HG02852 (cell line): ENCODE measurements around the gene SMIM24.

Experiments used
- ATAC-seq: cut with Tn5 transposase; IDR thresholded peaks from one replicate; pipeline ENCODE4 v1.9.1; 2021; ENCODE audit warnings: mild to moderate bottlenecking, moderate library complexity; ENCODE audit not compliant: unreplicated experiment

SMIM24 gene

DNA sequence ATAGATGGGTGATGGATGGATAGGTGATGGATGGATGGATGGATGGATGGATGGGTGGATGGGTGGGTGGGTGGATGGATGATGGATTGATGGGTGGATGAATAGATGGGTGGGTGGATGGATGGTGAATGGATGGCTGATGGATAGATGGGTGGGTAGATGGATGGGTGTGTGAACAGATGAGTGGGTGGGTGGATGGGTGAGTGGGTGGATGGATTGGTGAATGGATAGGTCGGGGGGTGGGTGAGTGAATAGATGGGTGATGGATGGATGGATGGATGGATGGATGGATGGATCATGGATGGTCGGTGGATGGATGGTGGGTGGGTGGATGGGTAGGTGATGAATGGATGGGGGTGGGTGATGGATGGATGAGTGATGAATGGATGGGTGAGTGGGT is 3.5 kb downstream of the SMIM24 start:
- ATAC-seq: no peak

DNA sequence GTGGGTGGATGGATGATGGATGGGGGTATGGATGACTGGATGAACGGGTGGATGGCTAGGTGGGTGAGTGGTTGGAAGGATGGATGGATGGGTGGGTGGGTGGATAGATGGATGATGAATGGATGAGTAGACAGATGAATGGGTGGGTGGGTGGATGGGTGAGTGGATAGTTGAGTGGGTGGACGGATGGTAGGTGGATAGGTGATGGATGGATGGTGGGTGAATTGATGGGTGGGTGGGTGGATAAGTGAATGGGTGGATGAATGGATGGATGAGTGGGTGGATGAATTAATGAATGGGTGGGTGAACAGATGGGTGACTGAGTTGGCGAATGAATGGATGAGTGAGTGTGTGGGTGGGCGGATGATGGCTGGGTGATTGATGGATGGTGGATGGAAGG is 4.9 kb downstream of the SMIM24 start:
- no peak for ATAC-seq

DNA sequence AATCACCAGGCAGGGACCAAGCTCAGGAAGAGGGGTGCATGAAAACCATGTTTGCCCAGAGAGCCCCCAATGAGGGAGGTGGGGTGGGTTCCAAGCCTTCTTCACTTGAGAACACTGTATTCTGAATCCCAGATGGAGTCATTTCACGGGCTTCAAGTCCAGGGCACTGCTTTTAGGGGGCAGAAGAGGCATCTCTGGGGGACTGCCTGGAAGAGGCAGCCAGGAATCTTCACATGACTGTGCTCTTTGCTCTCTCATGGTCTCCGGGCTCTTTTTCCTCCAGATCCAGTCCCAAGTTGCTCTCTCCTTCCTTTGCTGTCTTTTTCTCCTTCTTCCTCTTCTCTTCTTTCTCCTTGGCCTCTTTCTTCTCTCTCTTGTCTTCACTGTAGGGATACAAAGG is 5.7 kb downstream of the SMIM24 start:
- ATAC-seq: no peak

DNA sequence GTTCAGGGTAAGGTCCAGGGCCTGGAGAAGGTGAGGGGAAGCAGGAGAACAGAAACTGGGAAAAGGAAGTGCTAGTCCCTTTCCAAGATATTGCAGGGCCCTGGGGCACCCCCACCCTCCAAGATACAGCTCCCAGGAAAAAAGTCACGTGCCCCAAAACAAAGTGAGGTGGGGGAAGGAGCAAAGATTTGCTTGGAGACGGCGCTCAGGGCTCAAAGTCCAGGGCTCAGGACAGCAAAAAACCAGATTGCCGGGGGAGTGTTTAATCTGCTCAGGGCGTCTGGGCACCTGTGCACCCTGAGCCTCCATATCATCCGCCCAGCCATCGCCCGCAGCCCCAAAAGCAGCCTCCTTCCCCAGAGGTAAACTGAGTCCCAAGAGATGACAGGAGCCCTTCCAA is 6.3 kb downstream of the SMIM24 start:
- ATAC-seq: no peak

DNA sequence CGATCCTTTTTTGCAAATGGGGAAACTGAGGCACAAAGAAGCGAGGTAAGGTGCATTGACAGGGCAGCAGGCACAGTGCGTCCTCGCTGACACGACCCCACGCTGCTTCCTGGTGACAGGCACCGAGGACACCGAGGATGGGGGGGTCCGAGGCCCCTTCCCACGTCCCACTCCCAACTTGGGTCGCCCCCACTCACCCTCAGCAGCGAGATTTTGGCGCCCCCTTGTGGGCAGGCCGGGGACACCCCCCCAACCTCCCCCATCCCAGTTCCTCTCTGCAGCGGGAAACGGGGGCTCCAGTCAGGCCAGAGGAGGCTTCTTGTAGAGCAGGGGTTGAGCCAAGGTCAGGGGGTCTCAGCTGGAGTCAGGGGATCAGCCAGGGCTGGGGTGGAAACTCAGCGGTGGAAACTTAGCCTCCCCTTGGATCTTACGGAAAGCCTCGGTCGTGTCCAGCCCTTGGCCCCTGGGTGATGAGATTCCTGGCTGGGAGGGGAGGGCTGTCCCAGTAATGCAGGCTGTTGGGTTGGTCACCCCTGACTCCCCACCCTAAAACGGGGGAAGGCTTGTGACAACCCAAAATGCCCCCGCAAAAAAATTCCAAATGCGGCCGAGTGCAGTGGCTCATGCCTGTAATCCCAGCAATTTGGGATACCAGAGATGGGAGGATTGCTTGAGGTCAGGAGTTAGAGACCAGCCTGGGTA is 8.2 kb downstream of the SMIM24 start:
- no peak for ATAC-seq

DNA sequence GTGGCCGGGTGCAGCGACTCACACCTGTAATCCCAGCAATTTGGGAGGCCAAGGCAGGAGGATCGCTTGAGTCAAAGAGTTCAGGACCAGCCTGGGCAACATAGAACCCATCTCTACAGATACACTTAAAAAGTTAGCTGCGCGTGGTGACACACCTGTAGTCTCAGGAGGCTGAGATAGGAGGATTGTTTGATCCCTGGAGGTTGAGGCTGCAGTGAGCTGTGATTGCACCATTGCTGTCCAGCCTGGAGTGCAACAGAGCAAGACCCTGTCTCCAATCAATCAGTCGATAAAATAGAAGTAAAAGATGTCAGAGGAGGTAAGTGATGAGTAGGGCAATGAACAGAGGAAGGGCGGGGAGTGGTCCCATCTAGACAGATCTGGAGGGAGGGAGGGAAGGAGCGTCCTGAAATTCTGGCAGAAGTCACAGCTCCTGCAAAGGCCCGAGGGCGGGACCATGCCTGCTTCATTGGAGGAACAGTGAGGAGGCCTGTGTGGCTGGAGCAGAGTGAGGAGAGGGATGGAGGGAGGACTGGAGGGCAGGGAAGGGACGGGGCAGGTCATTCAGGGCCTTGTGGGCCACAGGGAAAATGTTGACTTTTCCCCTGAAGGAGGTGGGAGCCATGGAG is 9.7 kb downstream of the SMIM24 start:
- ATAC-seq: no peak

DNA sequence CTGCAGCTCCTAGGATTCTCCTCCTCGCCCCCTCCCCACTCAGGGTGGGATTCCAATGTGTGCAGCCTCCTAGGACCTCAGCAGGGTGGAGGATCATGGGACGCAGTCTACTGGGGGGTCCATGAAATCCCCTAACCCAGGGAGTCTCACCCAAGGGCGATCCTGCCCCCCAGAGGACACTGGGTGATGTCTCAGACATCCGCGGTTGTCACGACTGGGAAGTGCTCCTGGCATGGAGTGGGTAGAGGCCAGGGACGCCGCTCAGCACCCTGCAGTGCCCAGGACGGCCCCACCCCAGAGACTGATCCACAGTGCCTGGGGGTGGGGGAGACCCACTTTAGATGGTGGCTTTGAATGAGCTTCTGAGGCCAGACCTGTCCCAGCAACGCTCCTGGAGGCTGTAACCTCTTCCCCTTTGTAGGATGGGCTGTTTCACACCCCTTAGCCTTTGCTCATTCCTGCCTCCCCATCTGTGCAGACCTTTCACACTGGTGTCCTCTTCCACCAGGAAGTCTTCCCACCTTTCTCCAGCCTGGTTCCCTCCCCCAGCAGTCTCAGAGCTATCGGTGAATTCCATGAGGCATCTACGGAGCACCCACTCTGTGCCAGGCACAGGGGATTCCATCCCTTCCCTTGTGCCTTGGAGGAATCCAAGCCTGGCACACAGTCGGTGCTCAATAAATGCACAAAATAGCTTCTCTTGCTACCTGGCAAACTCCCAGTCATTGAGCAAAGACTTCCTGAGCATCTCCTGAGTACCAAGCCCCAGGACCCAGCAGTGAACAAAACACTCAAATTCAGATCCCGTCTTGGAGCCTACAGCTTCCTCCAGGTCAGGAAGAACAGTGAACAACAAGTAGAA is 10.5 kb downstream of the SMIM24 start:
- ATAC-seq: no peak

DNA sequence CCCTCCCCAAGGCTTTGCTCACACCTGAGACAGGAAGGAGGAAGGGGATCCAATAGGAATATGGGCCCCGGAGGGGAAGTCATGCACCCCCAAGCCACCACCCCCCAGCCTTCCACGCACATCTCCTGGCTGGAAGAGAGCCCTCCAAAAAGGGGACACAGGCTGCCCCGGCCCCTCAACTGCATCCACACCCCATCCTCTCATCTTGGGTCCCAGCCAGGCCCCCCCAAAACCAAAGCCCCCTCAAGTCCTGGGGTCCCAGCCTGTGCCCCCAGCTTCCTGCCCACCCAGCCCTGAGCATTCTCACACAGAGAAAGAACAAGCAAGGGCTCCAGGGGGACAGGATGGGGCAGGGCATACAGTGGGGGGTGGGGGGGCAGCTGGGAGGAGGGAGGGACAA is 12.1 kb downstream of the SMIM24 start:
- no peak for ATAC-seq

DNA sequence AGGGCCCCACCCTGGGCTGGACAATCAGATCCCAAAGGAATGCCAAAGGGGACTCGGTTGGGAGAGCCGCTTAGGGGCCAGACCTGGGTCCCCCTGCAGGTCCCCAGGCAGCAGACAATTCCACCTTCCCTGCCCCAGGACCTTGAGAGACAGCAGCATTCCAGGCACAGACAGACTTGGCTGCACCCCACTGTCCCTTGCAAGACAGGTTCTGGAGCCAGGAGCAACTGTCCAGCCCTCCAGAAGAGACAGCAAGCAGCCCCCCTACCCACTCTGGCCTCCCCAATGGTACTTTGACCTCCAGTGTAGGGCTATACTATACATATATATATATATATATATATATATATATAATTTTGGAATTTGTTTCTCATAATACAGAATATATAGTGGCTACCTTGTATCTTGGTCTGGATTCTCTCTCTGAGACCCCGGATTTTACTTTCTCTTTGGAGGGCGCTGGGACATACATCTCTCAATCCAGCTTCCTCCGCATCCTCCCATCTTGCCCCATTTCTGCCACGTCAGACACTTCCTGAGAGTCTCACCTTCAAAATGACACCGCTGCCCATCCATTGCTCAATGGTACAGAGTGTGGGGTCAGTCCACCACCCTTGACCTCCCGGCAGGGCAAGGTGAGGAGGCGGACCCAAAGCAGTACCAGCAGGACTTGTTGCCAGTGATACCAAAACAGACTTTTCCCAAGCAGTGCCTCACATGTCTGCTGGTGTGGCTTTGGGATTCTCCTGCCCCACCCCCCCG is 12.7 kb downstream of the SMIM24 start:
- no peak for ATAC-seq

DNA sequence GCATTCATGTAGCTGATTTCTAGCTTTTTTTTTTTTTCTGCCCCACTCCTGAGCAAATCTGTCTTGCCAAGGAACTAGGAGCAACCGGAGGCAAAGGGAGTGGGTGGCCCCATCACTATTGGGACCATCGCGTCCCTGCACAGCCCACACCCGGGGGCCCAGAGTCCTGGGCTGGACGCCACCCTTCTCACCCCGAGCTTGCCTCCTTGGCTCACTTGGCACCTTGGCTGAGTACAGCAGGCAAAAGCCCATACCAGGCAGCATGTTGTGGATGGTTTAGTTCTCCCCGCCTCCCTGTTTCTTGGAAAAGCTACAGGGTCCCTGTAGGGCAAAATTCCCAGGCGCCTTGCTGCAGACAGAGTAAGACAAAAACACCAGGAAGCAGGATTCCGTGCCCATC is 13.7 kb downstream of the SMIM24 start:
- no peak for ATAC-seq

DNA sequence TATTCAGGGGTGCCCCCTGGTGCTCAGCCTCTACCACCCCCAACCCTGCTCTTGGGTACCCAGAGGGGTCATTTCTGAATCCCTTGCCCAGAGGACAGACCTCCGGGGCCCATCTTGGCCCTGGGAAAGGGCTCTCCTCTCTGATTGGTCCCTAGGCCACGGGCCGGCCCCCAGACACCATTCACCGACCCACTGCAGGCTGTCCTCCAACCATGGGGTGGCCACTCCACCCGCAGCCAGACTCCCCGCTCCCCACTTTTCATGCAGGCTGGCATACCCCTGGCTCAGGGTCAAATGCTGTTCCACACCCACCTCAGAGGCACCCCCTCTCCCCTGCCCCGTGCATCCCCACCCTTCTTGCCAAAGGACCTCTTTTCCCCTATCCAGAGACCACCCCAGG is 14.8 kb downstream of the SMIM24 start:
- no peak for ATAC-seq

DNA sequence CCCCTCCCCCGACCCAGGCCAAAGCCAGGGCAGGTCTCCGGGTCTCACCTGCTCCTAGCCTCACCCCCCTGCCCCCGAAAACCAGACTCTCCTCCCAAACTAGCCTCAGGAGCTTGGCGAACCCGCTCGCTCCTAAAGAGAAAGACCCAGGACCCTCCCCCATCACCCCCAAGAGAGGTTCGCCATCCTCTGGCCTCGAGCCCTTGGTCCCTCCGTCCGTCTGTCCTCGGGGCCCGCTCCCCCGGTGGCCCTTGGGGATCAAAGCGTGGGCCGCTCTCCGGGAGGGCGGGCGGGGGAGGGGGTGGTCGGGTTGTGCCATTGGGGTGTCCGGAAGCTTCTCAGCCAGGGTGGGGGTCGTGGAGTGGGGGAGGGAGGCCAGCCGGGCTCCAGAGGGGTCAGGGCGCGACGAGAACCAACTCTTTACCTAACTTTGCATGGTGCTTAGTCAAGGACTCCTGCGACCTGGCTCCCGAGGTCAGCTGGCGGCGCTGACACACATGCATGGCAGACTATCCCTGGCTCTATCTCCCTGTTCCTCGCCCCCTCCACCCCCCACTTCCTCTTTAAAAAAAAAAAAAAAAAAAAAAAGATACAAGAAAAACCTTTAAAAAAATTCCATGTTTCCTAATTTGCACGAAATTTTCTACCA is 15.6 kb downstream of the SMIM24 start:
- no peak for ATAC-seq

DNA sequence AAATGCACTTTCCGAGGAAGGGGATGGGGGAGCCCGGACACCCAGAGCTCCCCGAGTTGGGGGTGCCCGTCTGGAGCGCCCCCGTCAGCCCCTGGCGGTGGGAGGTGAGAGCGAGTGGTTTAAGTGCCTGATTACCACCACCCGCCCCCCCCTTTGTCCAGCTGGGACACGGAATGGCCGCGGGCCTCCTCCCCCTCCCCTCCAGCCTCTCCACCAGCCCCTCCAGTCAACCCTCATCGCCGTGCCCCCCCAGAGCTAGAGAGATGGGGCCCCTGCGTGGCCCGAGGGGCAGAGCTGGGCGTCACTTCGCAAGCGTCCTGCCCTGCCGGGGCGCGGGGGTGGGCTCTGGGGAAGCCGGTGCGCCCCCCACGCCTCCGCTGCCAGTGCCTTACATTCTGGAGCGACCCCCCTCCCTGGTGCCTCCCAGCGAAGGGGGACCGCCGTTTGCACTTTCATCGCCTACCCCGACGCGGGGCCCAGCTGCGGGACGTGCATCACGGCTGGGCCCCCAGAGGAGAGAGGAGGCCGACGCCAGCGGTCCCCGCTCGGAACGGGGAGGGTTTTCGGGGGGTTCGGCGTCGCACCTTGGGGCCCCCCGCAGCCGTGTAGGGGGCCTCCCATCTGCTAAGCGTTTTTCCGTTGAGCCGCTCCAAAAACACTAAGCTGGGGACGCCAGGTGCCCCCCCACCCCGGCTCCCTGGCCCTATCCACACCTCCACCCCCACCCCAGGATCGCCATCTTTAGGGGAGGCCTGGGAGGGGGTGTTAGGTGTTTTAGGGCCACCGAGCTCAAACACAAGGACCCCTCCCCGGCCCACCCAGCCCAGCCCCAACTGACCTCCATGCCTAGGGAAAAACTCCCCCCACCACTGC is 16.4 kb downstream of the SMIM24 start:
- no peak for ATAC-seq

DNA sequence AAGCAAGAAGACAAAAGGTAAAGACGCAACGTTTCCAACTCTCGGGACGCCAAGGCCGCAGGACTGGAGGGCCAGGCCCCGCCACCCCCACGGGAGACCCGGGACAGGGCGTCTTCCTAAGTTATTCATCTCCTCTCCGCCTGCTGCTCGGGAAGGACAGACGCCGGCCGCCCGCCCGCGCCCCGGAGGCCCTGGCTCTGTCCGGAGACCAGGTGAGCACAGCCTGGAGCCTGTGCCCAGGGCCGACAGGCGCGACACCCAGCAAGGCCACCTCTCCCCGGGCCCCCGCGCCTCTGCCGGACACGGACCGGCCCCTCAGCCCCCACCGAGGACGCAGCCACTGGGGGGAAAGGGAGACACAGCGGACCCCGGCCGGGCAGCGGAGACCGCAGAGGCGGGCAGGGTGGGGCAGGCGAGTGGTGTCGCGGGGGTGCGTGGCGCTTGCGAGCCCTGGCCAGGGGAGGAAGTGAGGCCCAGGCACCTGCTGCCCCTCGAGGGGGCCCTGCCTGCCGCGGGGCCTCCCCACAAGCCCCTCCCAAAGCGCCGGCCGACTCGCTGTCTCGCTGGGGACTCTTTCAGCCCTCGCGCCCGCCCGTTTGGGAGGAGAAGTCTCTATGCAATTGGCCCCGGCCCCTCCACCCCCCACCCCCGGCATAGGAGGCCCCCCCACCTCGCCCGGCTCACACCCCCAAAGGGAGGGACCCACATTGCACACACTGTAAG is 17.2 kb downstream of the SMIM24 start:
- ATAC-seq: no peak

DNA sequence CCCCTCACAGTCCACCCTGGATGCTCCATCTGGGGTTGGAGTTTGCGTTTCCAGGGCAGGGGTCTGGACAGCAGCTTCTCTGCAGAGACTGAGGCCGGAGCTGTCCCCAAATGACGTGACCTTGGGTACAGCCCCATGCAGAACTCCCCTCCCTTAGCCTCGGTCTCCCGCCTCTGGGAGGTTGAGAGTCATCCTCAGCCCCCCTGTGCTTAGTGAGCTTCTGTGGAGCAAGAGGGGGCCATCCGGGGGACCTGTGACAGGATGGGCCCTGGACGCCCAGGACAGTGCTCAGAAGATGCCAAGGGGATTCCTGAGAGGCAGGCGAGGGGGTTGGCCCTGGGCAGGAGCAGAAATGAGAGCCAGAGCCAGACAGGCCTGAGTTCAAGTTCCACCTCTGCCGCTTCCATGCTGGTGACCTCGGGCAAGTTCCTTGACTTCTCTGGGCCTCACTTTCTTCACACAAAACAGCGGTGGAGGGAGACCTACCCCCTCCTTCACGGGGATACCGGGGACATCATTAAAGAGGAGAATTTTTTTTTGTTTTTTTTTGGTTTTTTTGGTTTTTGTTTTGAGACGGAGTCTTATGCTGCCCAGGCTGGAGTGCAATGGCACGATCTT is 20.3 kb downstream of the SMIM24 start:
- no peak for ATAC-seq

DNA sequence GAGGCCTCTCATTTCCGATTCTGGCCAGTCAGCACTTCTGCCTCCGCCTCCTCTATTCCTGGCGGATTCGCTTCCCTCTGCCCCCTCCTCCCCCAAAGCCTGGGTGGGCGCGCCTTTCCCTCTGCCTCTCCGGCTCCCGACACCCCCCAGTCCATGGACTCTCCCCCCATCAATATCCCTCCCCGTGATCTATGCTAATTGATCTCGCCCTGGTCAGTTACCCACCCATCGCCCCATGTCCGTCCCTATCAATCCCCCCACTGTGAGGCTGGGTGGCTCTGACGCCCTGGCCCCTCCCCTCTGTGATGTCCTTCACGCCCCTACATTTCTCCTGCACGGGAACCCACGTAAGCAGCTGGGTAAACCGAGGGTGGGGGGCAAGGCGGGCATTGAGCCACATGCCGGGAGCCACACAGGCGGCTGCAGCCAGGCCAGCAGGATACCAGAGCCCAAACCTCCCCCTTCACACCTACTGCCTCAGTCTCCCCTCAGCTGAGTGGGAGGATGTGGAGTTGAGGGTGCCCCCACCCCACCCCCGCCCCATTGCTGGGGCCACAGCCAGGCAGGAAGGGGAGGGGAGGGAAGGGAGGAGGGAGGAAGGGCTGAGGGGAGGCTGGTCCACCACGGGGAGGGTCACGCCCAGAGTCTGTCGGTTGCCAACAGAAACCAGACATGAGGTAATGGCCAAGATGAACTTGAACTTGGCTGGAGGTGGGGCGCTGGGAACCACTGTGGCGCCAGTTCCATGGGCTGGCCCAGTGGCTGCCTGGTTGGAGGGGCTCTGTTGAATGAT is 21.0 kb downstream of the SMIM24 start:
- ATAC-seq: no peak

DNA sequence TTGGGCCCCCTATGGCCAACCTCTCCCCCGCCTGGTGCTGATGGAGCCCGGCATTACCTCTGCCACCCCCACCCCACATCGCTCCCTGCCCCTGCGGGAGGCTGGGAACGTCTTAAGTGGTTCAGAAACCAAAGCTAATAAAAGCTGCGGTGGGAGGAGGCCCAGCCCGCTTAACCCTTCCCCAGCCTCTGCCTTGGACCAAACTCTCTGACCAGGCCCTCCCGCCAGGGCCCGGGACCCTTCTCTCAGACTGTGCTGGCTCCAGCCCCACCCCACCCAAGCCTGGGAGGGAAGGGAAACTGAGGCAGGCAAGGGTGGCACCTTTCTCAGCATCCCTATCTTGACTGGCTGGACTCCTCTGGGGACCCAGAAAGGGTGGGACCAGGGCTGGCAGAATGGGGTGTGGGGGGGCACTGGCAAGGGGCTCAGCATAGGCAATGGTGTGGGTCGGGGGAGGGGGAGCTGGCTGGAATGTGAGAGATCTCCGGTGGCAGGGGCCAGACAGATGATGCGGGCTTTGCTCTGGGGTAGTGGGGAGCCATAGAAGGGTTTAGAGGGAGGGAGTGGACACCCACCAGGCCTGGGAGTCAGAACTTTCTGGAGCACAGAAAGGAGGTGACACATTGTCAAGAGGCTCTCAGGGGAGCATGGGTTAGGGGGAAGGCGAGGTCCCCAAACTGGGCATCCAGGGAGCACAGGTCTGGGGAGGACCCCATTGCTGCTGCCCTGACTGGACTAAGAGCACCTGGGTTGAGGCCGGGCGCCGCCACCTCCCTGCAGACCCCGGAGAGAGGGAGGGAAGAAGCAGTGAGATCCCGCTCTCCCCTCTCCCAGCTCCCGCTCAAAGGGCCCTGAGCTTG is 21.9 kb downstream of the SMIM24 start:
- no peak for ATAC-seq
